Dedifferentiated amniotic fluid mesenchymal stem cell (primary cell): ENCODE results near the gene COL4A2.

Source experiments
- DNase-seq: peaks from one replicate; pipeline ENCODE4 v3.0.0-alpha.2; 2016; ENCODE audit errors: extremely low spot score

Gene COL4A2

DNA sequence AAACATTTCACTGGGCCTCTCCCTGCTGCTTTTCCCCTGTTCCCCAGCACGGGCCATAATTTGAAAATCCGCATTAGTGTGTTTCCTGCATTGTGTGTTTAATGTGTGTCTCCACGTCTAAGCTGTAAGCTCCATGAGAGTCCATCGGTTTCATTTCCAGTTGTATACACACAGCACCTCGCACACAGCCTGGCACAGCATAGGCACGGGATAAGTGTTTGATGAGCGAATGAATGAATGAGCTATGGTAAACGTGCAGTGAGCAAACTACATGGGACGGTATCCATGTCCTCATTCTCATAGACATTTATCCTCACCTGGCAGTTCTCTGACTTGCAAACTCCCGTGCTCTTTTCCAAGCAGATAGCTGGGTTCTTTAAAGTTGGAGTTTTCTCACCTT lies 148.4 kb downstream of the COL4A2 start:
- DNase-seq = no peak

DNA sequence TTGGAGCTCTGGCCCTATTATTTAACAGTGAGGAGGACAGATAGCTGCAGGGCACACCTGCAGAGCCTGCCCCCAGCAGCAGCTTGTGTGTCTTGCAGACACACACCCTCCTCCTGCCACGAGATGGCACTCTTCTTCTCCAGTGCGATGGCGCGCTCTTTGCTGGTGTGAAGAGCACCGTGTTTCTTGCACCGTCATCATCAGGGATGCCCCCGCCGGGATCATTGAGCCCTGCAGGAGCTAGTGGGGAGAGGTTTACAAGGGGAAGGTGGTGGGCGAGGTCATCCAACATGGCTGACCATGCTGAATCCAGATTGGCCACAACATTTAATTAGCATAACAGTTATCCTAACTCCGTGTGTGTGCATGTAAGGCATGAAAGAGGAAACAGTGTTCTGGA lies 148.9 kb downstream of the COL4A2 start:
- DNase-seq = no peak

DNA sequence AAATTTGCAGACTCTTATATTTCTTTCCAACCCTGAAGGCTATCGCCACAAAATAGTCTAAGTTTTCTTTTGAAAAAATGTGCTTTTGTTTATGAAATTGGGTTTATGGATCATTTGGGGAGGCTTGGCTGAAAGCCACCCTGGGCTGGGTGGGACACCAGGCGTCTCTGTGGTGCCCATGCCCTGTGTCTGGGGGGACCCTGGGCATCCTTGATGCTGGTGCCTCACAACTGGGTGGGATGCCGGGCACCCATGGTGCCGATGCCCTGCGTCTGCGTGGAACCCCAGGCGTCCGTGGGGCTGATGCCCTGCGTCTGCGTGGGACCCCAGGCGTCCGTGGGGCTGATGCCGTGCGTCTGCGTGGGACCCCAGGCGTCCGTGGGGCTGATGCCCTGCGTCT lies 149.5 kb downstream of the COL4A2 start:
- no peak for DNase-seq

- no peak for DNase-seq
These were observed 150.3 kb downstream of the COL4A2 start for GRCh38 chr13:110457361-110457760.

DNA sequence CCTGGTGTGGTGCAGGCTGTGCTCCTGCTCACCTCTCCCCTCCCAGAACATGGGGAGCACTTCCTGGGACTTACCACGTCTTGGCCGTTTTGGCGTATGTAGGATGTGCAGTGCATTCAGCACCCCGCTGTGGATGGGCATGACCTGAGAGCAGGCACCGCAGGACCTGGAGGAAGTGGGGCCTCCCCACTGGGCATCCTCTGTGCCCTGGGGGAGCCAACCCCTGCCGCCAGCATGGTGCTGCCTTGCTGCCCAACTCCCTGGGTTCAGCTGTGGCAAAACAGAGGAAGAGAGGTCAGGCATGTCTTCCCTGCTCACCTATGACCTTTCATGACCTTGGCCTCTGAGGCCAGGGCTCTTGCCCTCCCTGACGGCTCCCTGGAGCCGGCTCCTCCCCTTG lies 150.9 kb downstream of the COL4A2 start:
- no peak for DNase-seq

DNA sequence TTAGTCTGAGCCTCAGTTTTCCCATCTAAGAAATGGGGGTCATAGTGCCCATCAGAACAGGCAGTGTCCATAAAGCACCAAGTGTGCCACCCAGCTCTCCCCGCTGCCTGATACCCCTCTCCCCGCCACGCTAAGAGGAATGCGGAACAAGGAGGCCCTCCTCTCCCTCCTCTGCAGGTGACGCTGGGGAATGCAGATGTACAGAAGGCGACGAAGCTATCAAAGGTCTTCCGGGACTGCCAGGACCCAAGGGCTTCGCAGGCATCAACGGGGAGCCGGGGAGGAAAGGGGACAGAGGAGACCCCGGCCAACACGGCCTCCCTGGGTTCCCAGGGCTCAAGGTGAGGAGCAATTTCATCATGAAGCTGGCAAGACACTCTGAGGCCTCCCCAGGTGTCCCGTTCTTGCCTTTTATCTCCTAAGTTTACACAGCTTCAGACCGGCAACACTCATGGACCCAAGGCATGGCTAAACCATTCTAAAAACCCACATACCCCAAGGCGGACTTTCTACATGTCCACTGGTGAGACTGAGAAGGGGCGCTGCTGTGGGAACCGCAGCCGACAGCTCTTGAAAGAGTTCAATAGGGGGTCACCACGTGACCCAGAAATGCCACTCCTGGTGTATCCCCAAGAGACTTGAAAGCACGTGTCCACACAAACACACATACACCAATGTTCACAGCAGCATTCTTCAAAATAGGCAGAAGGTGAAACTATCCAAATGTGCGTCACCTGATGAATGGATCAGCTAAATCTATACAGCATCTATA lies 151.7 kb downstream of the COL4A2 start:
- no peak for DNase-seq

DNA sequence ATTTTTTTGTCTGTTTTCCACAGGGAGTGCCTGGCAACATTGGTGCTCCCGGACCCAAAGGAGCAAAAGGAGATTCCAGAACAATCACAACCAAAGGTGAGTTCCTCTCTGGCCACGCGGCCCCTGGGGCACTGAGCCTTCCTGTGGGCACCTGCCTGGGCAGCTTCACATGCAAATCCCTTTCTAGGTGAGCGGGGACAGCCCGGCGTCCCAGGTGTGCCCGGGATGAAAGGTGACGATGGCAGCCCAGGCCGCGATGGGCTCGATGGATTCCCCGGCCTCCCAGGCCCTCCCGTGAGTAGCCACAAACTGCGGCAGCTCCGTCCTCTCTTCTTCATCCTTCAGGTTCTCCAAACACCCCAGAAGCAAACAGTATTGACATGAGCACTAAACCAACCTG lies 155.0 kb downstream of the COL4A2 start:
- DNase-seq = no peak

DNA sequence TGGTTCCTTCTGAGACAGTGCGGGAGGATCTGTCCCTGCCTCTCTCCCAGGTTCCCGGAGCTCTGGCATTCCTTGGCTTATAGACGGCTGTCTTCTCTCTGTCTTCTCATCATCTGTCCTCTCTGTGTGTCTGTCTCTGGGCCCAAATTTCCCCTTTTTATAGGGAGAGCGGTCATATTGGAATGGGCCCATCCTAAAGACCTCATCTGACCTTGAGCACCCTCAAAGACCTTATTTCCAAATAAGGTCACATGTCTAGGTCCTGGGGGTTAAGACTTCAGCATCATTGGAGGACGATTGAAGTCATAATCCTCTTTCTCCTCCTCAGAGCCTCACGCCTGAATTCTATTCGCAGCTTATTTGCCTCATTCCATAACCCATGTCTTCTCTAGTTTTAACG lies 156.1 kb downstream of the COL4A2 start:
- no peak for DNase-seq

GRCh38 chr13:110463871-110464510 lies 156.9 kb downstream of the COL4A2 start:
- DNase-seq = no peak

- no peak for DNase-seq
These were observed 157.7 kb downstream of the COL4A2 start for GRCh38 chr13:110464556-110465333.

DNA sequence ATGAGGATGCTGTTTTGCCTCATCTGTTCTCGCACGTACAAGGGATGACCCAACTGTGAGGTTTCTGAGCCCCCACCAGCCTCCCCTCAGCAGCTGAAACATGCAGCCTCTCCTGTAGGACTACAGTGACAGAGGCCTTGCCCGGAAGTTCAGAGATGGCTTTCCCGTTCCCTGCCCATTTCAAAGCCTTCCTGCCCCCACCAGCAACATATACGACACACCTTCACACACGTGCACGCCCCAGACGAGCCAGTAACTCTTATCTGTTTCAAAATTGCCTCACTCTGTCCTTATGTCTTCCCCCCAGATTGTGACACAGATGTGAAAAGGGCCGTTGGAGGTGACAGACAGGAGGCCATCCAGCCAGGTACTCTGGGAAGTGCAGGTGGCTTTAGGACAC lies 158.6 kb downstream of the COL4A2 start:
- DNase-seq = no peak

GRCh38 chr13:110466266-110466915 lies 159.3 kb downstream of the COL4A2 start:
- no peak for DNase-seq

DNA sequence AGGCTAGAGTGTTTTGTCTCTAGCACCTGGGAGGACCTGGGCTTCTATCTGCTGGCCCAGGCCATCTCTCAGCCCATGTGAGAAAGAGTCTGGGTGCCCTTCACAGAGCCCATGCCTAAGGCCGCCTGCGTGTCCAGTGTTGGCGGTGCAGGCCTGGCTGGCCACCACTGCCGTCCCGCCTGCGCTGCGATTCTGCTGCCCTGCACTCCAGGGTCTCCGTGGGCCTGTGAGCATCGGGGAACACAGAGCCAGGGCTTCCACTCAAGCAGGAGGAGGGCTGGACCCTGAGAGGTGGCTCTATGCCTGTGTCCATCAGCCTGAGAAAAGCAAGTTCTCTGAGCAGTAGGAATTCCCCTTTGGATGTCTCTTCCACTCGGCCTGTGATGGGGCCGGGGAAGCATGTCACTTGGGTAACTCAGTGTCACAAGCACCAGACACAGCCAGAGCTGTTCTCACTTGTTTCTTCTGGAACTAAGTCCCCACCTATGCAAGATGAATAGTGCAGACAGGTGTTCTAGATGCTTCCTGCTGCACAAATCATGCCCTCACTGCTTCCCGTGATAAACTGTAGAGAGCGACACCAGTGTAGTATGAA lies 160.5 kb downstream of the COL4A2 start:
- DNase-seq = no peak

- no peak for DNase-seq
These were observed 162.0 kb downstream of the COL4A2 start for GRCh38 chr13:110468986-110469495.

DNA sequence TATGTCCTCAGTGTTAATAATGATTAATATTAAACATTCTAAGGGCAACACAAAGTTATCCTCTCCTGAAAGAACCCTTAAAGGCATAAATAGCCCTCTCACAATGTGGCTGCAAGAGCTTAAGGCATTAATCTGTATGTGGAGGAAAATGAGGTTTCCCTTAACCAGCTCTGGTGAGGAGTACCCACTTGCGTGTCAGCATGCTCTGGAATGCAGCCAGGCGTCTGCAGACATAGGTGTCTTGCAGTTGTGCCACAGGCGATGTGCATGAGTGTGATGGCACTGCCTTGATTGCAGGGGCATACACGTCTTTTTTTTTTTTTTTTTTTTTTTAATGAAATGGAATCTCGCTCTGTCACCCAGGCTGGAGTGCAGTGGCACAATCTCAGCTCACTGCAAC lies 162.5 kb downstream of the COL4A2 start:
- no peak for DNase-seq

DNA sequence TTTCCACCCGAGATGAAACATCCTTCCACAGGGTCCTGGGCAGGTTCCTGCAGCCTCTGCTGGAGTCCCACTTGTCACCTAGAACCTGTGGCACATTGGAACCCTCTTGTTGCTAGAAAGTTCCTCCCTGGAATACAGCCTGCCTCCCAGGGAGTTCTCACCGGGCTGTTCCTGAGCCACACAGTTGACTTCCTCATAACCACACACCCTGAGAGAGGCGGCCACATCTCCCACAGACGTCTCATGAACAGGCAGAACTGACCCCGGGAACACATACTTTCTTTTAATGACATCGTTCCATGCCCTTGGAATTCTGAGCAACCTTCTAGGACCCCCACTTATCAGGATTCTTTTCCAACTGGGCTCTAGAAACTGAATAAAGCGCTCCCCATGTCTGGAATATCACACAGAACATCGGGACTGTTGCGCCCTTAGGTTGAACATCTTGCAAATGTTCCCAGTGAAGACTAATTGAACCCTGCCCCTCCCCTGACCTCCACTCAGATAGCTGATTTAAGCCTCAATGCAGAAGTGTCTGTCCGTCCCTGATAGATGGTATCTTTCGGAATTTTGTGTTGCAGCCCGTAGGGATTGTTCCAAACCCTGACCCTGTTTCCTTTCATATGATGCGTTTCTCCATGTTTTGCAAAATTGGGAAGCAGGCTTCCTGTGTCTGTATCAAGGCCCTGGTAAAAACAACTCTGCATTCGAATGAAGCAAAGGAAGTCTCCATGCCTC lies 163.4 kb downstream of the COL4A2 start:
- DNase-seq = no peak

- no peak for DNase-seq
These were observed 164.2 kb downstream of the COL4A2 start for GRCh38 chr13:110471156-110471832.

GRCh38 chr13:110471833-110472162 lies 164.7 kb downstream of the COL4A2 start:
- no peak for DNase-seq

- DNase-seq = no peak
These were observed 165.9 kb downstream of the COL4A2 start for GRCh38 chr13:110472904-110473563.

DNA sequence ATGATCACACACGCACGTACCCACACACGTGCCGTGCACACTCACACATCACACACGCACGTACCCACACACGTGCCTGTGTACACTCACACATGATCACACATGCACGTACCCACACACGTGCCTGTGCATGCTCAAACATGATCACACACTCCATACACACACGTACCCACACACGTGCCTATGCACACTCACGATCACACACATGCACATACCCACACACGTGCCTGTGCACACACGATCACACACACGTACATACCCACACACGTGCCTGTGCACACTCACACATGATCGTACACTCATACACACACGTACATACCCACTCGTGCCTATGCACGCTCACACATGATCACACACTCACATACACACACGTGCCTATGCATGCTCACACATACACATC lies 167.6 kb downstream of the COL4A2 start:
- no peak for DNase-seq
